ENCODE data around the gene CHORDC1. TPM values are rescaled to one million over a fixed set of nuclear protein-coding genes. Genes with fewer than 3 reads are reported as not detected.

CHORDC1 gene
- 45.9 TPM for polyA plus RNA-seq (2013, experiment 1 of 2)
- 47.2 TPM for polyA plus RNA-seq (2013, experiment 2 of 2)

DNA sequence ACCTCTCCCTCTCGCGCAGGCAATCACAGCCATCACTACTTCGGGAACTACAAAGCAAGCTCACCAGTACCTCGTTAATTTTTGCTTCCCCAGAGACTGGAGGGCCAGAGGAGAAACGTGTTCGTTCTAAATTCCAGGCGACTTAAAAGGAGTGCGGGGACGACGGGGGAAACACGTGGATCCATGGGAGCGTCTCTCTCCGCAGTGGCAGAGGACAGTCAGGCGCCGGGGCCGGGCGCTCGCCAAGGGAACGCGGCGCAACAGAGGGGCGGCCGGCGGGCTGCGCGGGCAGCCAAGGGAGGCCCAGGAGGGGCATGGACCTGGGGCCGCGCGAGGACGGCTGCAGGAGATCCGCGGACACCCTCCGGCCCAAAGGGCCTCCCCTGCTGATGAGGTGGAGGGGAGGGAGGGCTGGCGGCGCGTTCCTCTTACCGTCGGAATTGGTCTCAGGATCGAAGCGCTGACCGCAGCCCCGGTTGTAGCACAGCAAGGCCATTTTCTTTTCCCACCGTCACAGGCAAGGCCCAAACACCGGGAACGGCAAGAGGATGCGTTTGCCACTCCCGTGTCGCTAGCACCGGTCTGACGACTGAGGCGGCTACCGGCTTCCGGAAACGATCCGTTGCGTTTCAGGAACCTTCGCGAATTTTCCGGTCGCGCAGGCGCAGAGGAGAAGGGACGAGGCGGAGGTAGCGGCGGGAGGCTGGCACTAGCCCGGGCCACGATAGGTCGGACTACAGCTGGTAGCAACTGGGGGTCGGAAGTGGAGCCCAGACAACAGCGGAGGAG lies at the start of gene CHORDC1:
Gene CHORDC1, minus strand, starts transcription at position 591 of the 789 bp plus-strand sequence. Its CDS starts 95 bp downstream, at position 496.
- Histone ChIP-seq H3K14ac (ENCODE audit: low read length) (peak within 1 kb of the TSS; percentile 63), H3K36me3 (replicated peaks in 1 of 2; ENCODE audit: control insufficient read depth in 2 of 2, insufficient read depth in 2 of 2, low read length in 2 of 2) (peaks cover 0 to 3% of the 10 kb centered on the region in 2 donors)
- WGBS, 2 donors (ENCODE audit: extremely low coverage in 2 of 2, insufficient read length in 2 of 2, insufficient replicate concordance in 1 of 2) = no CpG with 5 or more reads among the region's 71 CpGs

DNA sequence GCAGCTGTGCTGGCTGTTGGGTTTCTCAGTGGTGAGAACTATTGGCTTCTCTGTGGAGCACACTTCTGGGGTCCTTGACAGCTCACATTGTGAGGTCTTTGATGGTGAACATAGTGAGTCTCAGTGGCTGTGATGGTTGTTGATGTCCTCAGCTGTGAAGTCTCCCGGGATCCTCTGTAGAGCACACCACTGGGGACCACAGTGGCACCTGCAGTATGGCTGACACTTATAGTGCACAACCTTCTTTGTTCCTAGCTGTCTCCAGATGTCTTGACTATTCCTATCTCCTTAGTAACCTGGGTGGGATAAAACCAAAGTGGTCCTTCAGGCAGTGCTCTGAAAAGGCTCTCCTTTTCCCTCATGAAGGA lies 34.3 kb upstream of the CHORDC1 start:
- no peak overlapping the region for H2AK5ac ChIP-seq (ENCODE audit: low read depth, low read length)
- H3K4ac ChIP-seq (ENCODE audit: low read length) = no peak overlapping the region
- no peak for DNase-seq (ENCODE audit: low spot score)
- H2BK12ac ChIP-seq (ENCODE audit: low read length) = no peak overlapping the region
- no CpG with 5 or more reads among the region's 1 CpG for whole genome bisulfite sequencing, 2 donors (ENCODE audit: extremely low coverage in 2 of 2, insufficient read length in 2 of 2, insufficient replicate concordance in 1 of 2)
- no peak overlapping the region for H2BK15ac ChIP-seq (ENCODE audit: low read length)
- H3K4me2 ChIP-seq (ENCODE audit: insufficient read depth, low read length, poor library complexity, severe bottlenecking) = no peak overlapping the region
- H3K36me3 ChIP-seq (replicated peaks in 1 of 2; ENCODE audit: control insufficient read depth in 2 of 2, insufficient read depth in 2 of 2, low read length in 2 of 2) = peaks cover 0 to 1% of the 10 kb centered on the region in 2 donors
- no peak overlapping the region for H3K9ac ChIP-seq (ENCODE audit: low read depth, low read length, poor library complexity)
- no peak overlapping the region for H3K27ac ChIP-seq (replicated peaks; ENCODE audit: low read length)
- no peak overlapping the region for H4K8ac ChIP-seq (ENCODE audit: low read depth, low read length)
- H3K23ac ChIP-seq (ENCODE audit: low read depth, low read length, poor library complexity) = no peak overlapping the region
- no peak overlapping the region for H3K14ac ChIP-seq (ENCODE audit: low read length)
- H3K79me1 ChIP-seq (ENCODE audit: low read depth, low read length) = no peaks in the 10 kb centered on the region
- H3K27me3 ChIP-seq (ENCODE audit: control insufficient read depth in 3 of 3, insufficient read depth in 3 of 3, low read depth in 1 of 3, low read length in 3 of 3) = no peaks in the 10 kb centered on the region
- no peak overlapping the region for H2BK5ac ChIP-seq (ENCODE audit: low read length)
- no peaks in the 10 kb centered on the region for H3K4me1 ChIP-seq (ENCODE audit: control insufficient read depth in 2 of 2, insufficient read depth in 1 of 2, low read depth in 1 of 2, low read length in 2 of 2)
- peaks cover 0 to 1% of the 10 kb centered on the region in 2 donors for H3K9me3 ChIP-seq (replicated peaks in 1 of 2; ENCODE audit: control insufficient read depth in 2 of 2, insufficient read depth in 1 of 2, low read depth in 1 of 2, low read length in 2 of 2)
- no peak overlapping the region for H2AFZ ChIP-seq (ENCODE audit: low read length)
- no peak overlapping the region for H3K18ac ChIP-seq (ENCODE audit: low read length)
- no peak overlapping the region for H3K4me3 ChIP-seq (ENCODE audit: low read length in 2 of 2)
- no peak overlapping the region for H4K91ac ChIP-seq (ENCODE audit: low read depth, low read length, poor library complexity)
- H2BK120ac ChIP-seq (ENCODE audit: low read depth, low read length) = no peak overlapping the region

More for the DNA sequence above, at the start of gene CHORDC1:
- Histone ChIP-seq H2BK5ac (ENCODE audit: low read length) (no peak within 1 kb of the TSS), H3K4me1 (ENCODE audit: control insufficient read depth in 2 of 2, insufficient read depth in 1 of 2, low read depth in 1 of 2, low read length in 2 of 2) (peaks cover 0 to 2% of the 10 kb centered on the region in 2 donors), H3K27ac (replicated peaks; ENCODE audit: low read length) (peak within 1 kb of the TSS; percentile 52), H2AFZ (ENCODE audit: low read length) (peak within 1 kb of the TSS; percentile 92), H3K9me3 (replicated peaks in 1 of 2; ENCODE audit: control insufficient read depth in 2 of 2, insufficient read depth in 1 of 2, low read depth in 1 of 2, low read length in 2 of 2) (no peaks in the 10 kb centered on the region), H3K4ac (ENCODE audit: low read length) (no peak within 1 kb of the TSS), H2AK5ac (ENCODE audit: low read depth, low read length) (peak within 1 kb of the TSS; percentile 26), H2BK15ac (ENCODE audit: low read length) (no peak within 1 kb of the TSS), H3K9ac (ENCODE audit: low read depth, low read length, poor library complexity) (peak within 1 kb of the TSS; percentile 91), H3K4me3 (ENCODE audit: low read length in 2 of 2) (peak within 1 kb of the TSS; percentile 71 to 90), H2BK12ac (ENCODE audit: low read length) (no peak within 1 kb of the TSS), H3K4me2 (ENCODE audit: insufficient read depth, low read length, poor library complexity, severe bottlenecking) (peak within 1 kb of the TSS; percentile 83), H4K91ac (ENCODE audit: low read depth, low read length, poor library complexity) (no peak within 1 kb of the TSS), H2BK120ac (ENCODE audit: low read depth, low read length) (peak within 1 kb of the TSS; percentile 52), H3K18ac (ENCODE audit: low read length) (peak within 1 kb of the TSS; percentile 92), H4K8ac (ENCODE audit: low read depth, low read length) (peak within 1 kb of the TSS; percentile 53), H3K23ac (ENCODE audit: low read depth, low read length, poor library complexity) (peak within 1 kb of the TSS; percentile 58), H3K27me3 (ENCODE audit: control insufficient read depth in 3 of 3, insufficient read depth in 3 of 3, low read depth in 1 of 3, low read length in 3 of 3) (no peaks in the 10 kb centered on the region), H3K79me1 (ENCODE audit: low read depth, low read length) (no peaks in the 10 kb centered on the region)
- DNase-seq (ENCODE audit: low spot score) = peak; percentile 67

DNA sequence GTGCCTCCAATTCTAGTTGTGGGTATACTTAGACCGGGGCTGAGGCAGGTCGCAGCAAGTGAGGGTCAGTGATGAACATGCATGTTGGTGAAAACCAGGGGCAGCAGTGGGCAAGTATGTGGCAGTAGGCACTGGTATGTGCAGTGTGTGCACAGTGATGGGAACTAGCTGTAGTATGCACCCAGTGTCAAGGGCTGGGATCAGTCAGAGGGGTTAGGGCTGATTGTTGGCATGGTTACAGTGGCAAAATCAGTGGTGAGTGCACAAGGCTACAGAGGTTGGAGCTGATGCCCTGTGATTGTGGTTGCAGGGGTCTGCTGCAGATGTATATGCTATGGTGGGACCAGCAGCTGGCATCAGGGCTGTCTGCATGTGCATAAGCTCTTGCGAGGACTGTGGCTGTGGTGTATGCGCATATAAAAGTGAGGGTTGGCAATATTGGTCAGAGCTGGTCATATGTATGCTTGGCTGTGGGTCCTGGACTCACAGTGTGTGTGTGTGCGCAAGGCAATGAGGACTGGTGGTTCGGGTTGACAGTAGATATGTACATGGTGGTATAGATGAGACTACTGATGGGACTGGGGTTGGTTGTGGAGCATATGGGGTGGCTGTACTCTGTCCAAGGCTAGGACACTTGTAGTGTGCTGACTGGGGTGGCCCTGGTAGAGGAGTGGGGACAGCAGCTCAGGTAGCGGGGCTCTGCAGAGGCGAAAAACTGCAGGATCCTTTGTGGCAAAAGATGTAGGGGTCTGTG lies 33.7 kb upstream of the CHORDC1 start:
- peak overlapping the region in 1 of 2 donors; percentile 51 for H3K4me3 ChIP-seq (ENCODE audit: low read length in 2 of 2)
- H3K4ac ChIP-seq (ENCODE audit: low read length) = no peak overlapping the region
- H3K9ac ChIP-seq (ENCODE audit: low read depth, low read length, poor library complexity) = no peak overlapping the region
- H3K4me1 ChIP-seq (ENCODE audit: control insufficient read depth in 2 of 2, insufficient read depth in 1 of 2, low read depth in 1 of 2, low read length in 2 of 2) = no peaks in the 10 kb centered on the region
- no peak overlapping the region for H2BK5ac ChIP-seq (ENCODE audit: low read length)
- H3K4me2 ChIP-seq (ENCODE audit: insufficient read depth, low read length, poor library complexity, severe bottlenecking) = no peak overlapping the region
- H3K36me3 ChIP-seq (replicated peaks in 1 of 2; ENCODE audit: control insufficient read depth in 2 of 2, insufficient read depth in 2 of 2, low read length in 2 of 2) = peaks cover 0 to 1% of the 10 kb centered on the region in 2 donors
- no CpG with 5 or more reads among the region's 8 CpGs for WGBS, 2 donors (ENCODE audit: extremely low coverage in 2 of 2, insufficient read length in 2 of 2, insufficient replicate concordance in 1 of 2)
- H3K23ac ChIP-seq (ENCODE audit: low read depth, low read length, poor library complexity) = no peak overlapping the region
- no peak overlapping the region for H2AK5ac ChIP-seq (ENCODE audit: low read depth, low read length)
- H2BK15ac ChIP-seq (ENCODE audit: low read length) = no peak overlapping the region
- no peak overlapping the region for H2BK12ac ChIP-seq (ENCODE audit: low read length)
- H3K79me1 ChIP-seq (ENCODE audit: low read depth, low read length) = no peaks in the 10 kb centered on the region
- H4K8ac ChIP-seq (ENCODE audit: low read depth, low read length) = no peak overlapping the region
- H3K27me3 ChIP-seq (ENCODE audit: control insufficient read depth in 3 of 3, insufficient read depth in 3 of 3, low read depth in 1 of 3, low read length in 3 of 3) = no peaks in the 10 kb centered on the region
- peaks cover 0 to 1% of the 10 kb centered on the region in 2 donors for H3K9me3 ChIP-seq (replicated peaks in 1 of 2; ENCODE audit: control insufficient read depth in 2 of 2, insufficient read depth in 1 of 2, low read depth in 1 of 2, low read length in 2 of 2)
- no peak for DNase-seq (ENCODE audit: low spot score)
- no peak overlapping the region for H2AFZ ChIP-seq (ENCODE audit: low read length)
- H3K27ac ChIP-seq (replicated peaks; ENCODE audit: low read length) = no peak overlapping the region
- H3K14ac ChIP-seq (ENCODE audit: low read length) = no peak overlapping the region
- H4K91ac ChIP-seq (ENCODE audit: low read depth, low read length, poor library complexity) = no peak overlapping the region
- H3K18ac ChIP-seq (ENCODE audit: low read length) = peak overlapping the region; percentile 57
- H2BK120ac ChIP-seq (ENCODE audit: low read depth, low read length) = no peak overlapping the region

DNA sequence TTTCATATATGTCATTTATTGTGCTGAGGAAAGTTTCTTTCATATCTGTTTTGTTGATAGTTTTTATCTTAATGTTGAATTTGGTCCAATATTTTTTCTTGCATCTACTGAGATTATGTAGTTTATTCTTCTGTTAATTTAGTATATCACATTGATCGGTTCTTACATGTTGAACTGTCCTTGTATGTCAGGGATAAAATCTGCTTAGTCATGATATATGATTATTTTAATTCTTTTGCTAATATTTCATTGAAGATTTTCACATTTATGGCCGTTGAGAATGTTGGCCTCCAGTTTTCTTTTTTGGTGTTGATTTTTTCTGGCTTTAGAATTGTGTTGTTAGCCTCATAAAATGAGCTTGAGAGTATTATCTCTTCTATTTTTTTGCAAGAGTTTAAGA lies 31.2 kb upstream of the CHORDC1 start:
- H3K23ac ChIP-seq (ENCODE audit: low read depth, low read length, poor library complexity) = no peak overlapping the region
- no peak overlapping the region for H2BK12ac ChIP-seq (ENCODE audit: low read length)
- H3K4me3 ChIP-seq (ENCODE audit: low read length in 2 of 2) = no peak overlapping the region
- no peak overlapping the region for H3K18ac ChIP-seq (ENCODE audit: low read length)
- H2AK5ac ChIP-seq (ENCODE audit: low read depth, low read length) = no peak overlapping the region
- WGBS, 2 donors (ENCODE audit: extremely low coverage in 2 of 2, insufficient read length in 2 of 2, insufficient replicate concordance in 1 of 2) = no CpG with 5 or more reads among the region's 2 CpGs
- H2BK15ac ChIP-seq (ENCODE audit: low read length) = no peak overlapping the region
- H2AFZ ChIP-seq (ENCODE audit: low read length) = no peak overlapping the region
- no peak overlapping the region for H3K9ac ChIP-seq (ENCODE audit: low read depth, low read length, poor library complexity)
- no peaks in the 10 kb centered on the region for H3K27me3 ChIP-seq (ENCODE audit: control insufficient read depth in 3 of 3, insufficient read depth in 3 of 3, low read depth in 1 of 3, low read length in 3 of 3)
- no peak overlapping the region for H3K14ac ChIP-seq (ENCODE audit: low read length)
- no peak overlapping the region for H3K27ac ChIP-seq (replicated peaks; ENCODE audit: low read length)
- DNase-seq (ENCODE audit: low spot score) = no peak
- no peaks in the 10 kb centered on the region for H3K79me1 ChIP-seq (ENCODE audit: low read depth, low read length)
- no peak overlapping the region for H2BK5ac ChIP-seq (ENCODE audit: low read length)
- H2BK120ac ChIP-seq (ENCODE audit: low read depth, low read length) = no peak overlapping the region
- no peak overlapping the region for H4K91ac ChIP-seq (ENCODE audit: low read depth, low read length, poor library complexity)
- no peaks in the 10 kb centered on the region for H3K4me1 ChIP-seq (ENCODE audit: control insufficient read depth in 2 of 2, insufficient read depth in 1 of 2, low read depth in 1 of 2, low read length in 2 of 2)
- no peak overlapping the region for H3K4ac ChIP-seq (ENCODE audit: low read length)
- no peak overlapping the region for H4K8ac ChIP-seq (ENCODE audit: low read depth, low read length)
- H3K36me3 ChIP-seq (replicated peaks in 1 of 2; ENCODE audit: control insufficient read depth in 2 of 2, insufficient read depth in 2 of 2, low read length in 2 of 2) = peaks cover 0 to 1% of the 10 kb centered on the region in 2 donors
- H3K4me2 ChIP-seq (ENCODE audit: insufficient read depth, low read length, poor library complexity, severe bottlenecking) = no peak overlapping the region
- H3K9me3 ChIP-seq (replicated peaks in 1 of 2; ENCODE audit: control insufficient read depth in 2 of 2, insufficient read depth in 1 of 2, low read depth in 1 of 2, low read length in 2 of 2) = peaks cover 0 to 1% of the 10 kb centered on the region in 2 donors

All from neuronal stem cell (in vitro differentiated cells).